Stimulated activated CD4-positive, alpha-beta T cell treated with anti-CD3 and anti-CD28 coated beads, Interleukin-4, amount 100 ng/mL, for 48 hours (primary cell): ENCODE results near the gene MACF1.

Source experiments
- DNase-seq, 2 donors: peaks; one replicate each; pipeline ENCODE4 v3.0.0-alpha.2; 2020; ENCODE audit warnings: low read depth in 2 of 2

Gene MACF1

GRCh38 chr1:39393645-39394044, 189.2 kb downstream of the MACF1 start:
- DNase-seq = no peak

DNA sequence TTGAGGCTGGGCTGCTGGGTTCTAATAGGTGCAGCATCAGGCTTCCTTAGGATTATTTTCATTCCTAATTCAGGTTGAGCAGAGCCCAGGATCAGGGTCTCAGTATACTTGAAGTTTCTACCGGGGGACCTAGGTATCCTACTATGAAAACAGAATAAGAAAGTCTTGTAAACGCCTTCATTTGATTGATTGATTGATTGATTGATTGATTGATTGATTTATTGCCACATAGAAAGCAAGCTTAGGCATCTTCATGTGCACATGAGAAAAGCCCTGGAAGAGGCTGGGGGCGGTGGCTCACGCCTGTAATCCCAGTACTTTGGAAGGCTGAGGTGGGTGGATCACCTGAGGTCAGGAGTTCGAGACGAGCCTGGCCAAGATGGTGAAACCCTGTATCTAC, 189.6 kb downstream of the MACF1 start:
- DNase-seq = no peak

GRCh38 chr1:39394598-39394997, 190.1 kb downstream of the MACF1 start:
- no peak for DNase-seq

DNA sequence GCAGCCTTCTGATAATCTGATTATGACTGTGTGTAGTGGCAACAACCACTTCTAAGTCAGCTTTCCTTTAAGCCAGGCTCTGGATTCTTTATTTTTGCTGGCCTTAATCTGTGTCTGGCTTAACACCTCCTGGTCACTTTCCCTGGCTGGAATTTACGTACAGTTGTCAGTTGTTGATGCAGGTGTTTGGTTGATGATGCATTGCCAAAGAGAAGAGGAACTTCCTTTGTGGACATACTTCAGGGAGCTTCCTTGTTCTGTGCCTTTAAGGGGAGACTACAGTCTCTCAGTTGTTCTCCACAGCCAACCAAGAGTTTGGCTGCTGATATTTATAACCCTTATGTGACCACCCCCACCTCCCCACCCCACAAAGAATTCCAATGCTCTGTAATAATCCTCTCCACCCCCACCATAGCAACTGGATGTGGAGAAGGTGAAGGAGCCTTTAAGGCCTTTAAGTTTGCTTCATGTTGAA, 190.9 kb downstream of the MACF1 start:
- no peak for DNase-seq

GRCh38 chr1:39396671-39397070, 192.2 kb downstream of the MACF1 start:
- DNase-seq = no peak

- DNase-seq = no peak
Observed at GRCh38 chr1:39397487-39397886, 193.0 kb downstream of the MACF1 start.

GRCh38 chr1:39398278-39399021, 194.0 kb downstream of the MACF1 start:
- DNase-seq = peak; percentile 7 to 26

DNA sequence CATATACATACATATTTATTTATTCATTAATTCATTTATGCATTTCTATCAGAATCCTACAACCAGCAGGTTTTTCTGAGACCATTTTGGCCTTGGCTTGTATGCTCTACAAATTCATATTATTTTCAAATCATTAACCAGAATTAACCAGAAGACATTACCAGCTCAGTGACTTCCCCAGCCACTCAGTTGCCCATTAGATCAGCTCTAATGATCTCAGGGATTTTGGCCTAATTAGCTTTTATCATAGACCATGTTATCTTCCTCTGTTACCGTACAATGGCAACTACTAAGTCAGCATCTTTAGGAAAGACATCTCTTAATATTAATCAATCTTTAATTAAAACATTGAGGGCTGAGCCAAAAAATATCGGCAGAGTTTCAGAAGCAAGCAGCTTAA, 196.6 kb downstream of the MACF1 start:
- DNase-seq = no peak

GRCh38 chr1:39404876-39405275, 200.4 kb downstream of the MACF1 start:
- no peak for DNase-seq

GRCh38 chr1:39405358-39405757, 200.9 kb downstream of the MACF1 start:
- DNase-seq = no peak

GRCh38 chr1:39406533-39407450, 202.3 kb downstream of the MACF1 start:
- no peak for DNase-seq

GRCh38 chr1:39407510-39407895, 203.0 kb downstream of the MACF1 start:
- DNase-seq = no peak

GRCh38 chr1:39407896-39408640, 203.6 kb downstream of the MACF1 start:
- DNase-seq = no peak

GRCh38 chr1:39408641-39409054, 204.2 kb downstream of the MACF1 start:
- peak; percentile 71 to 77 for DNase-seq

DNA sequence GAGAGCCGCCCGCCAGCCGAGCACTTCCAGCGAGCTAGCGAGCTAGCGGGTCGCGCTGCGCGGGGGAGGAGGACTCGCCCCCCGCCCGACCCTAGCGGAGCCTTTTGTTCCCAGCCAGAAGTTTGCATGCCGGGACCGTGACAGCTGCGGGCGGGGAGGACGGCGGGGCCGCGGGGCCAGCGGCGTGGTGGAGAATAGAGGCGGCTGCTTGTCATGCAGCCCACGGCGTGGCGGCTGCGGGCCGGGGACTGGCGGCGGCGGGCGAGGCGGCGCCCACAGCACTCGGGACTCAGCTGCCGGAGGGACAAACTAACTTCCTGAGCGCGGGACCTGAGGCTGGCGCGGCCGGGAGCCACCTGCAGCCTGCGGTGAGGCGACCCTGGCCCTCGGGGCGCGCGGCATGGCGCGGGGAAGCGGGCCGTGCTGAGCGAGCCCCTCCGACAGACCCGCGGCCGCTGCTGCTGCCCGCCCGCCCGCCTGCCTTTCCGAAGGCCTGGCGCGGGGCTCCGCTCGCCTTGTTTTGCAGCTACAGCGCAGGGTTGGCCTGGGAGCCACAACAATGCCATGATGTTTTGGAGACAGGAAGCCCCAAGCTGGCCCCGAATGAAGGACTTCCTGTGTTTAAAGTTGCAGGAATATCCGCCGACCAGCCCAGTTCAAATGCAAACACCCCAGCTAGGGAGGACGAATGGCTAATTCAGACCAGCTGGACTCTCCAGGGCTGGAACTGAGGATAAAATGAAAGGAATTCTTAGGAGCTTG, 204.7 kb downstream of the MACF1 start:
- no peak for DNase-seq

DNA sequence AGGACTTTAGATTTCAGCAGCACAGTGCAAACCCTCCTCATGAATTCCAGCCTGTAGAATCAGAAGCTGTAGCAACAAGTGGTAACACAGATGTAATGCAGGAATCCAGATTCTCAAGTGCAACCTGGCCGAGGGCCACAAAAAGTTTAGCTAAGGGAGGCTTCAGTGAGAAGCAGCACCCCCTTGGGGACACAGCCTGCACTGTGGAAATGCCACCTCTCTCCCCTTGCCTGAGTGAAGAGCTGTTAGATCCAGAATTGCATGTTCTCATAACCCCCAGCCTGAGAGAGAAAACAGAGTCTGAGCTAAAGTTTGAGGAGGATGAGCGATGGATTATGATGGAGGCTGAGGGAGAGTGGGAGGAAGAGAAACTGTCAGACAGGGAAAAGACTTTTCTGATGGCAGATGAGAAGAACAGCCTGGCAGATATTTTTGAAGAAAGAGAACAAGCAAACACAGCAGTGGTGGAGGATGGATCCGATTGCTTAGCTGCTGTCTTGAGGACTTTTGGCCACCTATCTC, 206.5 kb downstream of the MACF1 start:
- peak; percentile 46 to 49 for DNase-seq

DNA sequence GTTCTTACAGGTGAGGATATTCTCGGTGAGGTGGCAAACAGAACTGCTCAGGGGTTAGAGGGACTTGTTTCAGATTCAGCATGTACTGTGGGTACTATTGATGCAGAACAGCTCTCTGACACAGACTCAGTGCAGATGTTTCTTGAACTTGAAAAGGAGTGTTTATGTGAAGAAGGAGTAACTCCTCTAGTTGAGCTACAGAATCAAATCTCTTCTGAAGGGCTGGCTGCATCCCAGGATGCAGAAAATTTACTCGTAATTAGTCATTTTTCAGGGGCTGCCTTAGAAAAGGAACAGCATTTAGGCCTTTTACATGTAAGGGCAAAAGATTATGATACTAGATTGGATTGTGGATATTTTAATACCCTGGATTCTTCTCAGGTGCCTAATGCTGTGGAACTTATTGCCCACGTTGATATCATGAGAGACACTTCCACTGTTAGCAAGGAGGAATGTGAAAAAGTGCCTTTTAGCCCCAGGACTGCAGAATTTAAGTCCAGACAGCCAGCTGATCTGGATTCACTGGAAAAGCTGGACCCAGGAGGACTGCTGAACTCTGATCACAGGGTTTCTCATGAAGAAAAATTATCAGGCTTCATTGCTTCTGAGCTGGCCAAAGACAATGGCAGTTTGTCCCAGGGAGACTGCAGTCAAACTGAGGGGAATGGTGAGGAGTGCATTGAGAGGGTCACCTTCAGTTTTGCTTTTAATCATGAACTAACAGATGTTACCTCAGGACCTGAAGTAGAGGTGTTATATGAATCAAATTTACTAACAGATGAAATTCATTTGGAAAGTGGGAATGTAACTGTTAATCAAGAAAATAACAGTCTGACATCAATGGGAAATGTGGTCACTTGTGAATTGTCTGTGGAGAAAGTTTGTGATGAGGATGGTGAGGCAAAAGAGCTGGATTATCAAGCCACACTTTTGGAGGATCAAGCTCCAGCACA, 207.3 kb downstream of the MACF1 start:
- no peak for DNase-seq

- DNase-seq = no peak
Observed at GRCh38 chr1:39412892-39413291, 208.4 kb downstream of the MACF1 start.

DNA sequence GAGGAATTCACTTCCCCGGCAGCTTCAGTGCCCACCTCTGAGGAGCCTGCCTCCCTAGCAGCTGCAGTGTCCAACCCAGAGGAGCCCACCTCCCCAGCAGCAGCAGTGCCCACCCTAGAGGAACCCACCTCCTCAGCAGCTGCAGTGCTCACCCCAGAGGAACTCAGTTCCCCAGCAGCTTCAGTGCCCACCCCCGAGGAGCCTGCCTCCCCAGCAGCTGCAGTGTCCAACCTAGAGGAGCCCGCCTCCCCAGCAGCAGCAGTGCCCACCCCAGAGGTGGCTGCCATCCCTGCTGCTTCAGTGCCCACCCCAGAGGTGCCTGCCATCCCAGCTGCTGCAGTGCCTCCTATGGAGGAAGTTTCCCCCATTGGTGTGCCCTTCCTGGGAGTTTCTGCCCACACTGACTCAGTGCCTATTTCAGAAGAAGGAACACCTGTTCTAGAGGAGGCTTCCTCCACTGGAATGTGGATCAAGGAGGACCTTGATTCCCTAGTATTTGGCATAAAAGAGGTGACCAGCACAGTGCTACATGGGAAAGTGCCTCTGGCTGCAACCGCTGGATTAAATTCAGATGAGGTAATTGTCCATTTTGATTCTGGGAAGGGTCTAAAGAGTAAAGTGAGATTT, 209.5 kb downstream of the MACF1 start:
- no peak for DNase-seq
